Body of pancreas (tissue), 4 donors: ENCODE measurements around the gene COL23A1.

ENCODE experiments used
- POLR2A ChIP-seq, 3 donors: fragments of 450-650 bp; IDR thresholded peaks; one replicate each; pipeline ENCODE4 v1.6.1; 2016; ENCODE audit warnings: antibody characterized with exemption in 3 of 3, mild to moderate bottlenecking in 2 of 3
- TF ChIP-seq, protein P1 (sequence below), 7 experiments: fragments of 450-650 bp in 4 of 7; fragments of 200-600 bp in 3 of 7; sonication (generic) in 3 of 7; IDR thresholded peaks; one replicate each; pipeline ENCODE4 v1.5.1; 2016 to 2019; ENCODE audit warnings: antibody characterized with exemption in 7 of 7

- TF ChIP-seq, protein P1, sequence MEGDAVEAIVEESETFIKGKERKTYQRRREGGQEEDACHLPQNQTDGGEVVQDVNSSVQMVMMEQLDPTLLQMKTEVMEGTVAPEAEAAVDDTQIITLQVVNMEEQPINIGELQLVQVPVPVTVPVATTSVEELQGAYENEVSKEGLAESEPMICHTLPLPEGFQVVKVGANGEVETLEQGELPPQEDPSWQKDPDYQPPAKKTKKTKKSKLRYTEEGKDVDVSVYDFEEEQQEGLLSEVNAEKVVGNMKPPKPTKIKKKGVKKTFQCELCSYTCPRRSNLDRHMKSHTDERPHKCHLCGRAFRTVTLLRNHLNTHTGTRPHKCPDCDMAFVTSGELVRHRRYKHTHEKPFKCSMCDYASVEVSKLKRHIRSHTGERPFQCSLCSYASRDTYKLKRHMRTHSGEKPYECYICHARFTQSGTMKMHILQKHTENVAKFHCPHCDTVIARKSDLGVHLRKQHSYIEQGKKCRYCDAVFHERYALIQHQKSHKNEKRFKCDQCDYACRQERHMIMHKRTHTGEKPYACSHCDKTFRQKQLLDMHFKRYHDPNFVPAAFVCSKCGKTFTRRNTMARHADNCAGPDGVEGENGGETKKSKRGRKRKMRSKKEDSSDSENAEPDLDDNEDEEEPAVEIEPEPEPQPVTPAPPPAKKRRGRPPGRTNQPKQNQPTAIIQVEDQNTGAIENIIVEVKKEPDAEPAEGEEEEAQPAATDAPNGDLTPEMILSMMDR (IDR thresholded peaks at IDR 0.05), result no peak
- TF ChIP-seq POLR2A (IDR thresholded peaks at IDR 0.05), result no peak
Measured at GRCh38 chr5:178194026-178194425, 396.2 kb downstream of the COL23A1 start.
